GM12891 (cell line): ENCODE results near the gene SLC41A2.

ENCODE experiments used
- DNase-seq: peaks from one replicate; pipeline ENCODE4 v3.0.0; 2011; ENCODE audit warnings: low spot score; ENCODE audit not compliant: insufficient read length
- FAIRE-seq: peaks from 2 replicates; lab custom pipeline; 2011; peaks lifted over from hg19 to GRCh38; lab: Jason Lieb, UNC
- PAX5 ChIP-seq: IDR thresholded peaks from 2 replicates; pipeline ENCODE4 v1.6.1; 2011; ENCODE audit warnings: low read length, moderate library complexity, mild to moderate bottlenecking; ENCODE audit not compliant: insufficient read depth, severe bottlenecking
- POLR2A ChIP-seq: IDR thresholded peaks from 2 replicates; pipeline ENCODE4 v1.6.1; 2011; ENCODE audit warnings: low read depth, low read length, control low read depth
- POLR2AphosphoS5 ChIP-seq: IDR thresholded peaks from 2 replicates; pipeline ENCODE4 v1.6.1; 2011; ENCODE audit warnings: low read depth, low read length, control low read depth
- POU2F2 ChIP-seq: IDR thresholded peaks from 2 replicates; pipeline ENCODE4 v1.6.1; 2011; ENCODE audit warnings: low read depth, mild to moderate bottlenecking, control low read depth, low read length, moderate library complexity
- SPI1 ChIP-seq: IDR thresholded peaks from 2 replicates; pipeline ENCODE4 v1.6.1; 2011; ENCODE audit warnings: low read depth, low read length, control low read depth
- TAF1 ChIP-seq: IDR thresholded peaks from 2 replicates; pipeline ENCODE4 v1.6.1; 2011; ENCODE audit warnings: low read depth, low read length, control low read depth

SLC41A2 gene

GRCh38 chr12:104930388-104931326, 27.4 kb downstream of the SLC41A2 start:
- peak; percentile 6 for DNase-seq
- peak; percentile 45 for TF ChIP-seq POLR2AphosphoS5
- TF ChIP-seq POU2F2 = 0 out of 2 replicates have a peak, but pooled peaks have one; percentile 38
- no peak for TF ChIP-seq POLR2A
- TF ChIP-seq TAF1 = no peak
- FAIRE-seq = peak; percentile 90

GRCh38 chr12:104929977-104930376, 28.1 kb downstream of the SLC41A2 start:
- FAIRE-seq = peak; percentile 5
- no peak for DNase-seq
- TF ChIP-seq POLR2AphosphoS5 (no peak), POU2F2 (no peak), POLR2A (no peak), TAF1 (no peak), SPI1 (no peak), PAX5 (no peak)

GRCh38 chr12:104929368-104929767, 28.7 kb downstream of the SLC41A2 start:
- FAIRE-seq (peak; percentile 51), DNase-seq (no peak)
- TF ChIP-seq TAF1 (no peak), PAX5 (no peak), SPI1 (no peak), POLR2A (no peak), POLR2AphosphoS5 (no peak), POU2F2 (no peak)

GRCh38 chr12:104928036-104928745, 29.9 kb downstream of the SLC41A2 start:
- FAIRE-seq (peak; percentile 56), DNase-seq (no peak)

GRCh38 chr12:104925501-104925900, 32.6 kb downstream of the SLC41A2 start:
- no peak for FAIRE-seq
- TF ChIP-seq POU2F2 (no peak), POLR2AphosphoS5 (no peak), PAX5 (no peak), POLR2A (no peak)

More at GRCh38 chr12:104928036-104928745, 29.9 kb downstream of the SLC41A2 start:
- TF ChIP-seq PAX5 (no peak), POLR2A (no peak), POLR2AphosphoS5 (no peak), POU2F2 (no peak), SPI1 (no peak), TAF1 (no peak)

GRCh38 chr12:104921340-104921739, 36.8 kb downstream of the SLC41A2 start:
- no peak for FAIRE-seq
- no peak for DNase-seq
- TF ChIP-seq POU2F2 (no peak), TAF1 (no peak), POLR2AphosphoS5 (no peak), POLR2A (no peak), PAX5 (no peak), SPI1 (no peak)

More at GRCh38 chr12:104925501-104925900, 32.6 kb downstream of the SLC41A2 start:
- DNase-seq = no peak

GRCh38 chr12:104911942-104912341, 46.1 kb downstream of the SLC41A2 start:
- no peak for FAIRE-seq
- DNase-seq = no peak

GRCh38 chr12:104910196-104910840, 47.8 kb downstream of the SLC41A2 start:
- TF ChIP-seq POLR2AphosphoS5 (no peak), POU2F2 (no peak), PAX5 (no peak), TAF1 (no peak), POLR2A (no peak), SPI1 (no peak)
- DNase-seq = no peak
- FAIRE-seq = no peak

More at GRCh38 chr12:104911942-104912341, 46.1 kb downstream of the SLC41A2 start:
- TF ChIP-seq SPI1 = no peak
- no peak for TF ChIP-seq TAF1

- TF ChIP-seq POU2F2 = no peak
- no peak for TF ChIP-seq POLR2AphosphoS5
- no peak for TF ChIP-seq POLR2A
- TF ChIP-seq SPI1 = no peak
- no peak for TF ChIP-seq TAF1
- TF ChIP-seq PAX5 = no peak
- FAIRE-seq (no peak), DNase-seq (no peak)
Measured at GRCh38 chr12:104909761-104910160, 48.3 kb downstream of the SLC41A2 start.
